Karpas-422 (cell line): Measurements from ENCODE around the gene KDM4B. TPM values are rescaled to one million over a fixed set of nuclear protein-coding genes. Genes with fewer than 3 reads are reported as not detected.

Experiments used
- DNase-seq: peaks from one replicate; pipeline ENCODE4 v3.0.0-alpha.2; 2015
- H2AFZ ChIP-seq: fragments of 200-600 bp; sonication (generic); 2 replicates; pipeline ENCODE4 v1.6.1; 2014; ENCODE audit warnings: antibody characterized with exemption, low read length, mixed read lengths
- H3K27ac ChIP-seq: fragments of 200-600 bp; sonication (generic); 2 replicates; pipeline ENCODE4 v1.5.1; 2014; ENCODE audit warnings: mild to moderate bottlenecking, low read length, moderate library complexity
- H3K27me3 ChIP-seq: fragments of 200-600 bp; sonication (generic); 2 replicates; pipeline ENCODE4 v1.6.1; 2014; ENCODE audit warnings: low read length, mixed read lengths
- H3K36me3 ChIP-seq: fragments of 200-600 bp; sonication (generic); 2 replicates; pipeline ENCODE4 v1.6.1; 2014; ENCODE audit warnings: low read length, mixed read lengths; ENCODE audit not compliant: insufficient read depth
- H3K4me1 ChIP-seq: fragments of 200-600 bp; sonication (generic); 2 replicates; pipeline ENCODE4 v1.6.1; 2014; ENCODE audit warnings: mild to moderate bottlenecking, low read length, mixed read lengths
- H3K4me2 ChIP-seq: fragments of 200-600 bp; sonication (generic); 2 replicates; pipeline ENCODE4 v1.6.1; 2014; ENCODE audit warnings: low read length, low read depth, mild to moderate bottlenecking; ENCODE audit not compliant: poor library complexity, severe bottlenecking
- H3K4me3 ChIP-seq: fragments of 200-600 bp; sonication (generic); 2 replicates; pipeline ENCODE4 v1.5.1; 2014; ENCODE audit warnings: mild to moderate bottlenecking, antibody characterized with exemption, low read length, mixed read lengths
- H3K79me2 ChIP-seq: fragments of 200-600 bp; sonication (generic); 2 replicates; pipeline ENCODE4 v1.6.1; 2014; ENCODE audit warnings: mild to moderate bottlenecking, low read length, mixed read lengths
- H3K9ac ChIP-seq: fragments of 200-600 bp; sonication (generic); 2 replicates; pipeline ENCODE4 v1.6.0; 2014; ENCODE audit warnings: low read length
- H3K9me2 ChIP-seq: fragments of 200-600 bp; sonication (generic), shearing (Covaris generic); replicated peaks from 2 replicates; pipeline ENCODE4 v1.6.0; 2014; ENCODE audit warnings: mild to moderate bottlenecking, low read length, moderate library complexity; ENCODE audit not compliant: insufficient read depth
- H3K9me3 ChIP-seq: fragments of 300-700, 200-600 bp; sonication (generic); 2 replicates; pipeline ENCODE4 v1.6.1; 2014; ENCODE audit warnings: low read length, mixed read lengths
- H4K20me1 ChIP-seq: fragments of 200-600 bp; sonication (generic); 2 replicates; pipeline ENCODE4 v1.6.1; 2014; ENCODE audit warnings: mild to moderate bottlenecking, antibody characterized with exemption, low read length, low read depth; ENCODE audit not compliant: insufficient read depth
- total RNA-seq: library from RNA; depleted of rRNA; stranded (reverse); fragments of >200 nt; shearing (Covaris generic); gene quantifications from 2 replicates; pipeline ENCODE4 v1.2.3, GENCODE V29; 2014; ENCODE audit warnings: low replicate concordance

Gene KDM4B
- total RNA-seq, 1 experiment from 2014 or later, result 50.8 TPM

- Histone ChIP-seq H3K4me3 (no peak overlapping the region), H3K4me2 (no peak overlapping the region), H2AFZ (no peak overlapping the region), H4K20me1 (no peaks in the 10 kb centered on the region), H3K9me2 (no peaks in the 10 kb centered on the region), H3K79me2 (no peaks in the 10 kb centered on the region), H3K9me3 (peaks cover 6% of the 10 kb centered on the region), H3K27ac (no peak overlapping the region), H3K9ac (no peak overlapping the region), H3K27me3 (no peaks in the 10 kb centered on the region), H3K4me1 (no peaks in the 10 kb centered on the region), H3K36me3 (peaks cover 8% of the 10 kb centered on the region)
- no peak for DNase-seq
These were observed 127.6 kb downstream of the KDM4B start for GRCh38 chr19:5096536-5096935.

GRCh38 chr19:5097331-5097930, 128.5 kb downstream of the KDM4B start:
- H3K9ac ChIP-seq, result no peak overlapping the region
- H3K27me3 ChIP-seq, result no peaks in the 10 kb centered on the region
- H3K36me3 ChIP-seq, result peaks cover 8% of the 10 kb centered on the region
- H3K4me2 ChIP-seq, result no peak overlapping the region
- no peak for DNase-seq
- no peaks in the 10 kb centered on the region for H3K4me1 ChIP-seq
- no peaks in the 10 kb centered on the region for H4K20me1 ChIP-seq
- peaks cover 6% of the 10 kb centered on the region for H3K9me3 ChIP-seq
- no peaks in the 10 kb centered on the region for H3K79me2 ChIP-seq
- no peak overlapping the region for H2AFZ ChIP-seq
- H3K4me3 ChIP-seq, result no peak overlapping the region
- no peaks in the 10 kb centered on the region for H3K9me2 ChIP-seq
- no peak overlapping the region for H3K27ac ChIP-seq

GRCh38 chr19:5097959-5098623, 129.2 kb downstream of the KDM4B start:
- no peak overlapping the region for H3K27ac ChIP-seq
- DNase-seq, result no peak

GRCh38 chr19:5098646-5099045, 129.7 kb downstream of the KDM4B start:
- Histone ChIP-seq H3K4me2 (no peak overlapping the region), H3K36me3 (peaks cover 8% of the 10 kb centered on the region), H3K9me3 (peaks cover 6% of the 10 kb centered on the region), H3K9ac (no peak overlapping the region), H3K4me3 (no peak overlapping the region), H3K27ac (no peak overlapping the region), H3K27me3 (no peaks in the 10 kb centered on the region), H3K4me1 (no peaks in the 10 kb centered on the region), H3K79me2 (no peaks in the 10 kb centered on the region), H4K20me1 (no peaks in the 10 kb centered on the region), H2AFZ (no peak overlapping the region), H3K9me2 (no peaks in the 10 kb centered on the region)
- no peak for DNase-seq

More at GRCh38 chr19:5097959-5098623, 129.2 kb downstream of the KDM4B start:
- Histone ChIP-seq H3K79me2 (no peaks in the 10 kb centered on the region), H2AFZ (no peak overlapping the region), H3K36me3 (peaks cover 8% of the 10 kb centered on the region), H3K4me3 (no peak overlapping the region), H3K9me2 (no peaks in the 10 kb centered on the region), H3K4me2 (no peak overlapping the region), H3K27me3 (no peaks in the 10 kb centered on the region), H3K9me3 (peaks cover 6% of the 10 kb centered on the region), H4K20me1 (no peaks in the 10 kb centered on the region), H3K9ac (no peak overlapping the region), H3K4me1 (no peaks in the 10 kb centered on the region)

- Histone ChIP-seq H3K9me2 (no peaks in the 10 kb centered on the region), H3K79me2 (no peaks in the 10 kb centered on the region), H3K9ac (no peak overlapping the region), H3K27ac (no peak overlapping the region), H3K36me3 (peaks cover 8% of the 10 kb centered on the region), H3K4me1 (no peaks in the 10 kb centered on the region), H3K9me3 (peaks cover 6% of the 10 kb centered on the region), H3K4me3 (no peak overlapping the region), H4K20me1 (no peaks in the 10 kb centered on the region), H3K4me2 (no peak overlapping the region), H3K27me3 (no peaks in the 10 kb centered on the region), H2AFZ (no peak overlapping the region)
- DNase-seq, result no peak
These were observed 130.8 kb downstream of the KDM4B start for GRCh38 chr19:5099701-5100221.

- Histone ChIP-seq H4K20me1 (no peaks in the 10 kb centered on the region), H3K9ac (no peak overlapping the region), H3K9me3 (peaks cover 6% of the 10 kb centered on the region), H3K27ac (no peak overlapping the region), H2AFZ (no peak overlapping the region), H3K9me2 (no peaks in the 10 kb centered on the region), H3K27me3 (no peaks in the 10 kb centered on the region), H3K4me2 (no peak overlapping the region), H3K4me3 (no peak overlapping the region), H3K4me1 (no peaks in the 10 kb centered on the region), H3K36me3 (peaks cover 8% of the 10 kb centered on the region), H3K79me2 (no peaks in the 10 kb centered on the region)
- no peak for DNase-seq
These were observed 133.0 kb downstream of the KDM4B start for GRCh38 chr19:5101871-5102270.

GRCh38 chr19:5102520-5102919, 133.6 kb downstream of the KDM4B start:
- H3K9me2 ChIP-seq, result no peaks in the 10 kb centered on the region
- H3K4me1 ChIP-seq, result no peaks in the 10 kb centered on the region
- no peaks in the 10 kb centered on the region for H4K20me1 ChIP-seq
- H3K4me3 ChIP-seq, result no peak overlapping the region
- H3K9ac ChIP-seq, result no peak overlapping the region
- H3K4me2 ChIP-seq, result no peak overlapping the region
- peaks cover 6% of the 10 kb centered on the region for H3K9me3 ChIP-seq
- no peak overlapping the region for H2AFZ ChIP-seq
- H3K79me2 ChIP-seq, result no peaks in the 10 kb centered on the region
- H3K27ac ChIP-seq, result no peak overlapping the region
- H3K27me3 ChIP-seq, result no peaks in the 10 kb centered on the region
- no peak for DNase-seq
- peaks cover 8% of the 10 kb centered on the region for H3K36me3 ChIP-seq

GRCh38 chr19:5103061-5103701, 134.3 kb downstream of the KDM4B start:
- no peaks in the 10 kb centered on the region for H4K20me1 ChIP-seq
- H3K4me1 ChIP-seq, result no peaks in the 10 kb centered on the region
- peaks cover 6% of the 10 kb centered on the region for H3K9me3 ChIP-seq
- no peak overlapping the region for H3K27ac ChIP-seq
- no peak overlapping the region for H3K4me3 ChIP-seq
- no peak for DNase-seq
- H3K27me3 ChIP-seq, result no peaks in the 10 kb centered on the region
- H2AFZ ChIP-seq, result no peak overlapping the region
- H3K36me3 ChIP-seq, result peaks cover 8% of the 10 kb centered on the region
- no peaks in the 10 kb centered on the region for H3K9me2 ChIP-seq
- no peaks in the 10 kb centered on the region for H3K79me2 ChIP-seq
- no peak overlapping the region for H3K4me2 ChIP-seq
- H3K9ac ChIP-seq, result no peak overlapping the region
